Measurements from ENCODE around the gene DNMT3B.

Gene DNMT3B

DNA sequence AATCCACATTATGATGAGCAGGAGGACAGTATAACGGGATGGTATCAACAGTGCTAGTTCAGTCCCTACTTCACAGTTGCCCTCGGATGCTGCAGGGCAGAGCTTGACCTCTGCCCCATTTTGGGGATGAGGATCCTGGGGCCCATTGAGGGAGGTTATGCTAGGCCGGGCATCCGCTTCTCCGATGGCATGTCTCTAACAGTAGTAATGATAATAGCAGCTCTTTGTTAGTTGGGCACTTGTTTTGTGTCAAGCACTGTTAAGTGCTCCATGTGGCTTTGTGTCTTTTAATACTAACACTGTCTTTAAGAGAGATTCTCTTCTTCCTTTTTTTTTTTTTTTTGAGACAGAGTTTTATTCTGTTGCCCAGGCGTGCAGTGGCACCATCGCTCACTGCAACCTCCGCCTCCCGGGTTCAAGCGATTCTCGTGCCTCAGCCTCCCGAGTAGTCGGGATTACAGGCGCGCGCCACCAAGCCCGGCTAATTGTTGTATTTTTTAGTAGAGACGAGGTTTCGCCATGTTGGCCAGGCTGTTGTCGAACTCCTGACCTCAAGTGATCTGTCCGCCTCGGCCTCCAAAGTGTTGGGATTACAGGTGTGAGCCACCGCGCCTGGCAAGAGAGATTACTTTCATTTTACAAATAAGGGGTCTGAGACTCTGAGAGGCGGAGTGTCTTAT lies 58.7 kb downstream of the DNMT3B start:
- DNase-seq (ENCODE audit: low read depth in 1 of 2, low spot score in 1 of 2) = no peak

DNA sequence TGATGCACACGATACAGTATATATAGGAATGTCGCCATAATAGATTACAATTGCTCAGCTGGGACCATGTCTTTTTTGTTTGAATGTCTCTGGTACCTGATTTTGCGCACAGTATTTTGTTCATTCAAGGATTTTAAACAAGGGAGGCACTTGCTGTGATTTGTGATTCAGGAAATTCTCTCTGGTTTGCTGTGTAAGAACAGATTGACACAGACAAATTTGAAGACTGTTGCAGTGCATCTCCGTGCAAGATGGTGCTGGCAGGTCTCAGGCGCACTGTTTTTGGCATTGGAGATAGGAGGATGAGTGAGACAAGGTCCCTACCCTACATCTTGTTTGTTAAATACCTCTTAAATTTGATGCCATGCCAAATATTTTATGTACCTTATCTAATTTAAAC lies 60.0 kb downstream of the DNMT3B start:
- DNase-seq (ENCODE audit: low read depth in 1 of 2, low spot score in 1 of 2) = no peak

DNA sequence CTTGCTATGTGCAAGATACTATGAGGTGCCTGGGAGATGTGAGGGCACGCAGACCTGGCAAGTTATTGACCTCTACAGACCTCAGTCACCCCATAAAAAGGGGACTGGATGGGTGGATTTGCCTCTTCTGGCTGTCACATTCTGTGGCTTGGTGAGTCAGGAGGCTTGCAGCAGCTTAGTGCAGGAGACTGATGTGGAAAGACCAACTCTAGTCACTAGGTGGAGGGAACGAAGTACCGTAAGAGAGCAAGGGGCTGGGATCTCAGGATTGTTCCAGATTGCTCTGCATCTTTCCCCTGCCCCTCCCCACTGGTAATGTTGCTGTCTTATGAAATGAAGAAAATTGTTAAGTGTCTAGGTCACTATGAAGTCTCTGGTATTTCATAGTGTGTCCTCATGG lies 60.9 kb downstream of the DNMT3B start:
- DNase-seq (ENCODE audit: low read depth in 1 of 2, low spot score in 1 of 2) = no peak

DNA sequence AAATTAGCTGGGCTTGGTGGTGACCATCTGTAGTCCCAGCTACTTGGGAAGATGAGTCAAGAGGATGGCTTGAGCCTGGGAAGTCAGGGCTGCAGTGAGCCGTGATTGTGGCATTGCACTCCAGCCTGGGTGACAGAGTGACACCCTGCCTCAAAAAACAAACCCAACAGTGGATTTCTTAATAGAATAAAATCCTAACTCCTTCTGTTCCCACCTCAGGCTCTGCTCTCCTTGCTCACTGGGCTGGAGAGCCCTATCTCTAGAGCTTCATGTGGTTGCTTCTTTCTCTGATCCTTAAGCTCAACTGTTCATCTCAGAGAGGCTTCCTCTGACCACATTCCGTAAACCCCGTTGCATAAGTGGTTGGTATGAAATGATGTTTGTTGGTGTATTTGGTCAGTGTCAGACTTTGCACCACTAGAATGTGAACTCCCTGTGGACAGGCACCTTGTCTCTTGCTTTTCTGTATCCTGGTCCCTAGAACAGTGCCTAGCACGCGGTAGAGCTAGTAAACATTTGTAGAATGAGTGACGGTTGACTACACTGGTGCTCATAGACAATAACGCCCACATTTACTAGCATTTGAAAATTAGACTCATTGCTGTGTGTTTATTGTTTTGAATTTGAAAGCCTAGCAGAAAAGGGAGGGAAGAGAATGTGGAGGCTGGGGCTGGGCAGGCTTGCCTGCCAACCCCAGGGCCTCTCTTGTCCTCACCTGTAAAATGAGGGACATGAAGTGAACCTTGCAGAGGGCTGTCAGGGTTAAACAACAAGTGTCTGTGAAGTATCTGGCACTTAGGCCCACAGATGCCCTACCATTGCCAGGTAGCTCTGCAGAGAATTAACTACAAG lies 61.8 kb downstream of the DNMT3B start:
- no peak for DNase-seq (ENCODE audit: low read depth in 1 of 2, low spot score in 1 of 2)

DNA sequence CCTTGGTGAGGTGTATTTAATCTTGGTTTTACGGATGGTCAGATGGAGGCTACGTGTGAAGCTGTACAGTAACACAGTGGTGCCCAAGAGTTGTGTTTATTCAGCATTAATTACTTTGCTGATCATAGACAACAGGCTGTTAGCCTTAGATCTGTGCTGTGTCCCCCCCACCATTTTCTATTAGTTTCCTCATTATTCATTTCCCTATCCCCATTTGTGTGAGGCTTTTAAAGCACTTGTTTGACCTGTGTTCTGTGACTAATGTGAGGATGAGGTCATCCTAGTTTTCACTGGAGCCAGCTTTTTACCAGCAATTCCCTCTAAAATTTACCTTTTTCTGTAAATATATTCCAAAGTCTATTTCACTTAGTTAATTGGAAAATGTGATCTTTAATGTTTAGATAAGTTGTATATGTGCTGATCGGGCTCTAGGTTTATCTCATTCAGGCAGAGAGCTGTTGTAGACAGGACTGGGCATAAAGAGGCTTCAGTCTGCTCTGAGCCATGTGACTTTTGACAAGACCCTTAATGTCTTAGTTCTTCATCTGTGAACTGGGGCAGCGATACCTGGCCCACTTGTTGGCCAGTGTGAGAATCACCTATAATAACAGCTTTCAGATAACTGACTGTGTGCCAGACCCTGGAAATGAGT lies 66.0 kb downstream of the DNMT3B start:
- DNase-seq (ENCODE audit: low read depth in 1 of 2, low spot score in 1 of 2) = no peak

DNA sequence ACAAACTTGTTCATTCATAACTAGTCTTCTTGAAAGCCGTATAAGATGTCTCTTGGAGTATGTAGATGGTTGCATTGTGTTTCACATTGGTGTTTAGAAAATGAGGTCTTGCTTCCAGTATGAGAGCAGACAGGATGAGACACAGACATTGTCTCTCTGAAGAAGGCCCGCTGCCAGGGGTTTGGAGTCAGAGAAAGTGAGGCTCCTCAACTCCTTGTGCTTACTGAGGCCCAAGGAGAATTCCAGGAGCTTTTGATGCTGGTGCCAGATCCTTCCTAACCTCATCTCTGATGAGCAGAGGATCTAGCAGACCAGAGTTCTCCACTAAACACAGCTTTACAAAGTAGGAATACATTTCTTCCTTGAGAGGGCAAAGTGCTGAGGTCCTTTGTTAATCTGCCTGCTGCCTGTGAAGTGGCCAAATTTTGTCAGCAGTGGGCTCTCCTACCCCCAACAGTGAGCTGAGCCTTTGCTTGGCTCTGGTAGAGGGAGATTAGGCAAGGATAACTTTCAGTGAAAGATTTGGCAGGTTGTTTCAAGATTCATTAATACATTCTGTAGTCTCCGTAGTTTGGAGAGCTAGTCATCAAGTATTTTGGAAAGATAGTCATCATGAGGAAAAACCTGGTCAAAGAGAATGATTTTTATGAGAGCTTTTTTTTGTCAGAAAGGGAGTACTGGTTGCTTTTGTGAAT lies 67.3 kb downstream of the DNMT3B start:
- DNase-seq (ENCODE audit: low read depth in 1 of 2, low spot score in 1 of 2) = no peak

DNA sequence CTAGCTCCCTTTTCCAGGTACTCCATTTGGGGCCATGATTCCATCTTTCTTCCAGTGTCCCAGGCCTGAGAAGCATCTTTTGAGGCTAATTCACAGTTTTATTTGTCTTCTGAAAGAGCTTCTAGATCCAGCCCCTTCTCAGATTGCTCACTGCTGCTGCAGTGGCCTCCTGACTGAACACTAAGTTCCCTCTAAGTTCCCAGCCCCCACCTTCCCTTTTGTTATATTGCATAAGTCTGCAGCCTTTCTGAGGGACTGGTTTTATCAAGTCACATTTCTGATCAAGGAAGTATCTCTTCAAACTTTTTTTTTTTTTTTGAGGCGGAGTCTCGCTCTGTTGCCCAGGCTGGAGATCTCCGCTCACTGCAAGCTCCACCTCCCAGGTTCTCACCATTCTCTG lies 68.3 kb downstream of the DNMT3B start:
- no peak for DNase-seq (ENCODE audit: low read depth in 1 of 2, low spot score in 1 of 2)

DNA sequence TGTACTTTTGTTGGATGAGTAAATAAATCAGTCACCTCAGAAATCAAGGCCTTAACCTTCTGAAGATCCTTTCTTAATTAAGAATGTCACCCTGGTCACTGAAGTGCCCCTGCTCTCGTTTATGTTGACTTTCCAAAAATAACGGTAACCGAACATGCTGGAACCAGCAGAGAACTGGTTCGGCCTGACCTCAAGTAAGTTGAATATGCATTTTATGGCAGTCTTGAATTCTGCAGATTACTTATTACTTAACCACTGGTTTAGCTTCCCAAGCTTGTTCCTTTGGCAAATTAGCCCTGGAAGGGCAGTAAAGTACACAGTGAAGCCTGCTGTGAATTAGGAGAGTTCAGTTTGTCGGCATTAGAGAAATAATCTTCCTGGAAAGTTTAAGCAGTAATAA lies 69.8 kb downstream of the DNMT3B start:
- no peak for DNase-seq (ENCODE audit: low read depth in 1 of 2, low spot score in 1 of 2)

DNA sequence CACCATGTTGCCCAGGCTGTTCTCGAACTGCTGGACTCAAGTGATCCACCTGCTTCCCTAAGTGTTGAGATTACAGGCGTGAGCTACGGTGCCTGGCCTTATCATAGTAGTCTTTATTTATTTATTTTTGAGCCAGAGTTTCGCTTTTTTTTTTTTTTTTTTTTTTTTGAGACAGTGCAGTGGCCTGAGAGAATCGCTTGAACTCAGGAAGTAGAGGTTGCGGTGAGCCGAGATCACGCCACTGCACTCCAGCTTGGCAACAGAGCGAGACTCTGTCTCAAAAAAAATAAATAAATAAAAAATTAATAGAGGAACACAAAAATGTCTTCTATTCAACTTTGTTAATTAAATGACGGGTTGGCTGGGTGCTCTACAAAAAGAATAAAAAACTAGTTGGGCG lies 70.5 kb downstream of the DNMT3B start:
- DNase-seq (ENCODE audit: low read depth in 1 of 2, low spot score in 1 of 2) = no peak

DNA sequence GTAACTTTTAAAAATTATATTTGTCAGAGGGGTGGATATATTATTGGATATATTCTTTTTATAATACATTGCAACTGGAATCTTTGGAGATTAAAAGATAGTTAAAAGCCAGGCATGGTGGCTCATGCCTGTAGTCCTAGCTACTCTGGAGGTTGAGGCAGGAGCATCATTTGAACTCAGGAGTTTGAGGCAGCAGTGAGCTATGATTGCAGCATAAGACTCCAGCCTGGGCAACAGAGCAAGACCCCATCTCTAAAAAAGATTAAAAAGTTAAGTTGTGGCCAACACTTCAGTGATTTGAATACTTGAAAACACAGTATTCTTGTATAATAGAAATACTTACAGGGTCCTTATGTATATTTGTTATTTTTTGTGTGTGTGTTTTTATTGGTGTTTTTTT lies 72.8 kb downstream of the DNMT3B start:
- DNase-seq (ENCODE audit: low read depth in 1 of 2, low spot score in 1 of 2) = no peak

DNA sequence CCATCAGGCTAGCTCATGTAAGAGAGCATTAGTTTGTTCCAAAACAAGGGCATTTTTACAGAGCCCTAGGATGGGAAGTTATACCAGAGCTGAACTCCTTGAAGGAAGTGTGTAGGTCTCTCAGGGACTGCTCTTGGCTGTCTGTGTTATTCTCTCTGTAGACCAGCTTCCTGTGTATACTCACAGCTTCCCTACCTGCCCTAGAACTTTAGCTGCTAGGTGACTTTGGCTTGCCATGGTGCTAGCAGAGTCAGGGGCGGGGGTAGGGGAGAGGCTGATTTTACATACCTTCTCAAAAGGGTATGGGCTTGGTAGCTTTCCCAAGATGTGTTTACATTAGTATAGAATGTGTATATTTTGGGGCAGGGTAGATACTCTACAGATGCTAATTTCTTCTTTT lies 75.0 kb downstream of the DNMT3B start:
- DNase-seq (ENCODE audit: low read depth in 1 of 2, low spot score in 1 of 2) = no peak

DNA sequence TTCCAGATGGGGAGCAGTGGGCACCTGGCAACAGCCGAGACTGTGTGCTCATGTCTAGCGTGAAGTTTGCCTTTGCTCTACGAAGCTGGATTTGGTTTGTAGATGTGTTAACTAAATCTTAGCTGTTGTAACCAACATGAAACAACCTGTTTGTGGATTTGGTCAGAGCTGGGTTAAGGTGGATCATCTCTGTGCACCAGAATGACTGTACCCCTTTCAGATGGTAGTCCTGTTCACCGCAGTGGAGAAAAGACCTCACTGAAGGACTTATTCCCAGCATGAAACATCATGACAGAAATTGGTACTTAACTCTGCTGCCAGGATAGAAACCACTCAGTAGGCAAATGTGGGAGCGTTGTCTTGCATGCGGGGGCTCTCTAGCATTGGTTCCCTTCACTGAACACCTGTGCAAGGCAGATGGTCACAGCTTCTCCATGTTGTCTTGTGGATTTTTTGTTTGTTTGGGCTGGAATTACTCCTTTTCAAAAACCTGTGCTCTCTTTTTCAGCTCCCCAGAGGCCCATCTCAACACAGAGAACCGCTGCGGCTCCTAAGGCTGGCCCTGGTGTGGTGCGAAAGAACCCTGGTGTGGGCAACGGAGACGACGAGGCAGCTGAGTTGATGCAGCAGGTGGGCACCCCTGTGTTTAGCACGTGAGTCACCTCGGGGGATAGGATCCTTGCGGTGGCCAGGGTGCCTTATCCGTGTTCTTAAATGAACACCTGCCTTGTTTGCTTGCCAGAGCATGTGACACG lies 77.2 kb downstream of the DNMT3B start:
- DNase-seq (ENCODE audit: low read depth in 1 of 2, low spot score in 1 of 2) = no peak

DNA sequence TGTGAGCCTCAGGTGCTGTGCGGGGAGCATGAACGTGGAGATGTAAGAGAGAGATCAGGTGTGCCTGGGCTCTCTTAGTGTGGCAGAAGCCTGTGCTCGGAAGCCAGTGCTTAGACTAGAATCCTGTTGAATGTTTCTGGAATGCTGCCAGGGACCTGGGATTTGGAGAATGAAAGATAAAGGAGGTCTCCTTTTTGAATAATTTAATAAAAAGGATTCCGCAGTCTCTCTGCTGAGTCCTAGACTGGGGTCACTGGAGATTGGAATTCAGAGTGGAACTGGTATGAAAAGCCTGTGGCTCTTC lies 77.7 kb downstream of the DNMT3B start:
- DNase-seq (ENCODE audit: low read depth in 1 of 2, low spot score in 1 of 2) = no peak

DNA sequence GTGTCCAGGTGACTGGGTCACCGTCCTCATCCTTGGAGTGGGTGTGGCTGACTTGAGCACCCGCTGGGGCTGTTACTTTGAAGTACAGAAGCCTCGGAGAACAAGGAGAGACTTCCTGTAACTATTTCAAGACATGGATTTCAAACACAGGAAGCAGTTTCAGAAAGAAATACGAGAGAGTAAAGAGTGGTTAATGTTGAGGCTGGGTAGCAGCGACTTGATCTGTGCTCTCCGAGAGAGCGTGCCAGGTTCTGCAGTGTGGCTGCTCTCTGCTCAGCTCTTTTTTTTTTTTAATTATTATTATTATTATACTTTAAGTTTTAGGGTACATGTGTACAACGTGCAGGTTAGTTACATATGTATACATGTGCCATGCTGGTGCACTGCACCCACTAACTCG lies 79.0 kb downstream of the DNMT3B start:
- no peak for DNase-seq (ENCODE audit: low read depth in 1 of 2, low spot score in 1 of 2)

DNA sequence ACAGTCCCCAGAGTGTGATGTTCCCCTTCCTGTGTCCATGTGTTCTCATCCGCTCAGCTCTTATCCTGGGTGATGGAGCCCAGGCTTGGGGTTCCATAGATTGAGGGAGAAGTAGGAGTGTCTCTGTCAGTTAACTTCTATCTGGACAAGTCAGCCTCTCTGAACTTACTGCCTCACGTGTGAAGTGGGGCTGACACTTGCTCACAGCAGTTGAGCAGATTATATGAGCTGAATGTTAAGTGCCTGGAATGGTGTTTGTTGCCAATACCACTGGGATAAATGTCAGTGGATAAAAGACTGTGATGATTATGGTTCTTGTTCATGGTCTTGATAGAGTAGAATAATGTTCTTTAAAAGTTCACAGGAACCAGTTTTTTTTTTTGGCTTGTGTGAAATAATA lies 79.4 kb downstream of the DNMT3B start:
- DNase-seq (ENCODE audit: low read depth in 1 of 2, low spot score in 1 of 2) = no peak

DNA sequence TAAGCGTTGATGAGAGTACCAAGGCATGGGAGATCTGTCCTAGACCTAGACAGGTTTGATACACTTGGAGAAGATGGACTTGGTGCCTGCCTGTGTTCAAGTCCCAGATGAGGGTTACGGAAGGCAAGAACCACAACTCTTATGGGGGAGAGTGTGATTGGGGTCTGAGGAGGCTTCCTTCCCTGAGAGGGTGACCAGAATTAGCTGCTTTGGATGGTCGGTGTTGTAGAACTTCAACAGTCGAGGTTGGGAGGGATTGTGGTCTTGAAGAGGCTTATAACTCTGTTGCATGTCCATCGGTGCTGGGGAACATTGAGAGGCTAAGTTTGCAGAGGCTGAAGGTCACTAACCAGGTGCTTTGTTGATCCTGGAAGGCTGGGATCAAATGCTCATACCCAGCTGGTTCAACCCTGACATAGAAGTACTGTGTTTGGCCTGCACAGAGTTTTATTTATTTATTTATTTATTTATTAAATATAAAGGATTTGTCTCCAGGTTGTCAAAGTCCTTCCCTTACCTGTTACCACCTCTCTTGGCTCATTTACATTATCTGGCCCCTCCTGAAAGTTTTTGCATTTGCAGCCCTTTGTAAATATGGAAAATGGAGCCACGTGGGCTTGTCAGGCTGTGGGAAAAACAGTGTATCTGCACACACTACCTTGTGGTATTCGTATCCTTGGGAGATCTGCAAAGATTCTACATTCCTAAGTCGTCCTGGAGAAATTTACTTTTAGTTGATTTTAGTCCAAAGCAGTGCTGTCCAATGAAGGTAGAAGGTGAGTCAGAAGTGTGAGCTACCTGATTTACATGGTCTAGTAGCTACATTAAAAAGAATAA lies 80.7 kb downstream of the DNMT3B start:
- DNase-seq (ENCODE audit: low read depth in 1 of 2, low spot score in 1 of 2) = no peak

DNA sequence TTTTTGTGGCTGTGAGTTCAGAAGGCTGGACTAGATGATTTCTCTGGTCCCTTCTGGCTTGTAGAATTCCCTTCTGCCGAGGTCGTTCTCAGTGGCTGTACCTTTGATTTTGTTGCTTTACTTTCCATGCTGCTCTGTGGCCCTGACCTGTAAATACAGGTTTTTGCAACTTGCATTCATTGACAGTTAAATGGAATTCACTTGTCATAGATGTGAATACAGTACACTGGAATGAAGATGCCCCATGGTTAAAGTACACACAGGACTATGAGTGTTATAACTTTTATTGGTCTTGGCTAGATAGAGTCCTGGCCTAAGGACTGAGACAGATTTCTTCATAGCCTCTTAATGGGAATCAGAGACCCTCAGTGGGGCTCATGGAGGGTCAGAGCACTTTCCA lies 83.6 kb downstream of the DNMT3B start:
- DNase-seq (ENCODE audit: low read depth in 1 of 2, low spot score in 1 of 2) = no peak

DNA sequence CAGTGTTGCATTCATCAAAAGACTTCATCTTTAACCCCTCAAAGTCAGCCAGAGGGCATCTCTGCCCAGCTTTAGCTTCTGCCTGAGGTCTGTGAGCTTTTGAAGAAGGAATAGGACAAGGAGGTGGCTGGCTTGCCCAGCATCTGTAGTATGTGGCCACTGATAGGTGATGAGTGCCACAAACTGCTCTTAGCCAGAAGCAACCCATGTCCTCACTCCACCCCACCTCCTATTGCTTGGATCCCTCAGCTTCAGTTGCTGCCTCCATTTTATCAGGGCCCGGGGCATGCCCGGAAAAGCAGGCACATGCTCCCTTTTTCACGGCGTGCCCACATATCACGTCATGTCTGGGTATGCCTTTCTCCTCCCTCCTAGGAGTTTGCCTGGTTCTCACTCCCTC lies 84.7 kb downstream of the DNMT3B start:
- DNase-seq (ENCODE audit: low read depth in 1 of 2, low spot score in 1 of 2) = no peak

DNA sequence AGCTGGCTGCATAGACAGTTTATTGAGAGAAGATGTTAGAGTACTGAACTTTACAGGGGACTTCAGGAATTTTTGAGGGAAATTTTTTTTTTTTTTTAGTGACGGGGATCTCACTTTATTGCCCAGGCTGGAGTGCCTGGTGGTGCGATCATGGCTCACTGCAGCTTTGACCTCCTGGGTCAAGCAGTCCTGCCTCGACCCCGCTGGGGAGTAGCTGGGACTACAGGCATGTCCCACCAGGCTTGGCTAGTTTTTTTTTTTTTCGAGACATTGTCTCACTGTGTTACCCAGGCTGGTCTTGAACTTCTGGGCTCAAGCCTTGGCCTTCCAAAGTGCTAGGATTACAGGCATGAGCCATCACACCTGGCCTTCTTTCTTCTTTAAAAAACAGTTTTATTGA lies 85.8 kb downstream of the DNMT3B start:
- no peak for DNase-seq (ENCODE audit: low read depth in 1 of 2, low spot score in 1 of 2)

DNA sequence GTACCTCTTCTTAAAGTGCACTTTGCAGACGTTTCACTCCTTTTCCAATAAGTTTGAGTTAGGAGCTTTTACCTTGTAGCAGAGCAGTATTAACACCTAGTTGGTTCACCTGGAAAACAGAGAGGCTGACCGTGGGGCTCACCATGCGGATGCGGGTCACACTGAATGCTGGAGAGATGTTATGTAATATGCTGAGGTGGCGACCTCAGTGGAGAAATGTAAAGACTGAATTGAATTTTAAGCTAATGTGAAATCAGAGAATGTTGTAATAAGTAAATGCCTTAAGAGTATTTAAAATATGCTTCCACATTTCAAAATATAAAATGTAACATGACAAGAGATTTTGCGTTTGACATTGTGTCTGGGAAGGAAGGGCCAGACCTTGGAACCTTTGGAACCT lies 86.7 kb downstream of the DNMT3B start:
- no peak for DNase-seq (ENCODE audit: low read depth in 1 of 2, low spot score in 1 of 2)

Data from activated T-helper 1 cell treated with anti-CD3 and anti-CD28 coated beads, Interleukin-2, amount 50 U/mL, for 16 hours (primary cell).